ENCODE measurements around the gene MOB3A.

Gene MOB3A

GRCh38 chr19:2050349-2050990 lies 45.7 kb downstream of the MOB3A start:
- TF ChIP-seq CTCF (IDR thresholded peaks at IDR 0.05; ENCODE audit: insufficient read depth, low read depth, low read length, missing control alignments): no peak
- no peak for DNase-seq (ENCODE audit: low read depth)
- H3K4me3 ChIP-seq (ENCODE audit: low read length): peak overlapping the region; percentile 96

- TF ChIP-seq CTCF (IDR thresholded peaks at IDR 0.05; ENCODE audit: insufficient read depth, low read depth, low read length, missing control alignments): no peak
- H3K4me3 ChIP-seq (ENCODE audit: low read length): peak overlapping the region; percentile 96
- peak; percentile 69 for DNase-seq (ENCODE audit: low read depth)
These were observed 46.3 kb downstream of the MOB3A start for GRCh38 chr19:2049741-2050348.

GRCh38 chr19:2048959-2049740 lies 47.0 kb downstream of the MOB3A start:
- no peak for TF ChIP-seq CTCF (IDR thresholded peaks at IDR 0.05; ENCODE audit: insufficient read depth, low read depth, low read length, missing control alignments)
- peak overlapping the region; percentile 96 for H3K4me3 ChIP-seq (ENCODE audit: low read length)
- no peak for DNase-seq (ENCODE audit: low read depth)

GRCh38 chr19:2048104-2048958 lies 47.8 kb downstream of the MOB3A start:
- no peak for TF ChIP-seq CTCF (IDR thresholded peaks at IDR 0.05; ENCODE audit: insufficient read depth, low read depth, low read length, missing control alignments)
- peak overlapping the region; percentile 96 for H3K4me3 ChIP-seq (ENCODE audit: low read length)
- no peak for DNase-seq (ENCODE audit: low read depth)

GRCh38 chr19:2047449-2048103 lies 48.5 kb downstream of the MOB3A start:
- DNase-seq (ENCODE audit: low read depth): no peak
- no peak for TF ChIP-seq CTCF (IDR thresholded peaks at IDR 0.05; ENCODE audit: insufficient read depth, low read depth, low read length, missing control alignments)
- no peak overlapping the region for H3K4me3 ChIP-seq (ENCODE audit: low read length)

- TF ChIP-seq CTCF (IDR thresholded peaks at IDR 0.05; ENCODE audit: insufficient read depth, low read depth, low read length, missing control alignments): no peak
- DNase-seq (ENCODE audit: low read depth): no peak
- no peak overlapping the region for H3K4me3 ChIP-seq (ENCODE audit: low read length)
These were observed 49.1 kb downstream of the MOB3A start for GRCh38 chr19:2047076-2047448.

Measured in epithelial cell of esophagus (primary cell).